GM23338 (cell line): ENCODE measurements around the gene UQCC5. TPM values are rescaled to one million over a fixed set of nuclear protein-coding genes. Genes with fewer than 3 reads are reported as not detected.

Experiments
- ATAC-seq: fragments of 200-7000 bp; cut with Tn5 transposase; 3 replicates; pipeline ENCODE4 v1.9.1; 2020
- DNase-seq: peaks from one replicate; pipeline ENCODE4 v3.0.0-alpha.2; 2015; ENCODE audit warnings: low spot score
- H2AFZ ChIP-seq: fragments of 200-600 bp; sonication (generic); 2 replicates; pipeline ENCODE4 v1.8.0; 2016; ENCODE audit warnings: antibody characterized with exemption, mild to moderate bottlenecking, moderate library complexity
- H3F3A ChIP-seq: fragments of 200-600 bp; sonication (generic); replicated peaks from 2 replicates; pipeline ENCODE4 v1.8.0; 2017; ENCODE audit warnings: antibody characterized with exemption, mixed run types, low read depth
- H3K27ac ChIP-seq: fragments of 200-600 bp; sonication (generic); 2 replicates; pipeline ENCODE4 v1.6.1; 2016; ENCODE audit warnings: low read depth
- H3K27me3 ChIP-seq: fragments of 200-600 bp; sonication (generic); 2 replicates; pipeline ENCODE4 v1.8.0; 2016; ENCODE audit warnings: mild to moderate bottlenecking, mixed run types, moderate library complexity; ENCODE audit not compliant: insufficient read depth
- H3K36me3 ChIP-seq: fragments of 200-600 bp; sonication (generic); 2 replicates; pipeline ENCODE4 v1.8.0; 2016; ENCODE audit warnings: mild to moderate bottlenecking; ENCODE audit not compliant: insufficient read depth
- H3K4me1 ChIP-seq: fragments of 200-600 bp; sonication (generic); 2 replicates; pipeline ENCODE4 v1.8.0; 2016; ENCODE audit warnings: mild to moderate bottlenecking, moderate library complexity; ENCODE audit not compliant: insufficient read depth
- H3K4me2 ChIP-seq: fragments of 200-600 bp; sonication (generic); 2 replicates; pipeline ENCODE4 v1.7.1; 2017; ENCODE audit warnings: mixed run types
- H3K4me3 ChIP-seq: fragments of 200-600 bp; sonication (generic); 2 replicates; pipeline ENCODE4 v1.6.1; 2016; ENCODE audit warnings: mixed run types
- H3K79me2 ChIP-seq: fragments of 200-600 bp; sonication (generic); replicated peaks from 2 replicates; pipeline ENCODE4 v1.8.0; 2017; ENCODE audit warnings: mild to moderate bottlenecking; ENCODE audit not compliant: insufficient read depth
- H3K9me2 ChIP-seq: fragments of 200-600 bp; sonication (generic); 2 replicates; pipeline ENCODE4 v1.8.0; 2017; ENCODE audit not compliant: insufficient read depth
- H4K20me1 ChIP-seq: fragments of 200-600 bp; sonication (generic); replicated peaks from 2 replicates; pipeline ENCODE4 v1.8.0; 2017; ENCODE audit warnings: mild to moderate bottlenecking; ENCODE audit not compliant: insufficient read depth
- H3K27ac Mint-ChIP-seq: 2 replicates; pipeline ENCODE4 v1.8.0; 2020; ENCODE audit warnings: inconsistent platforms, mild to moderate bottlenecking, moderate library complexity, mixed read lengths
- H3K27me3 Mint-ChIP-seq: 3 replicates; pipeline ENCODE4 v1.8.0; 2022; ENCODE audit warnings: low read depth, mild to moderate bottlenecking, moderate library complexity, mixed read lengths, inconsistent platforms; ENCODE audit not compliant: insufficient read depth, poor library complexity
- H3K36me3 Mint-ChIP-seq: 3 replicates; pipeline ENCODE4 v1.8.0; 2021; ENCODE audit warnings: low read depth, mild to moderate bottlenecking, inconsistent platforms, moderate library complexity, mixed read lengths
- H3K4me1 Mint-ChIP-seq: 3 replicates; pipeline ENCODE4 v1.8.0; 2020; ENCODE audit warnings: mild to moderate bottlenecking, inconsistent platforms, mixed read lengths
- H3K4me3 Mint-ChIP-seq: 3 replicates; pipeline ENCODE4 v1.8.0; 2021; ENCODE audit warnings: moderate library complexity, mild to moderate bottlenecking, inconsistent platforms, mixed read lengths
- H3K9me3 Mint-ChIP-seq: 3 replicates; pipeline ENCODE4 v1.8.0; 2020; ENCODE audit warnings: moderate library complexity, mild to moderate bottlenecking, inconsistent platforms, mixed read lengths
- CREB1 ChIP-seq: fragments of 250-450 bp; sonication (Bioruptor Pico); IDR thresholded peaks from 2 replicates; pipeline ENCODE4 v1.5.0; 2020; ENCODE audit warnings: low read depth, mild to moderate bottlenecking, moderate library complexity
- CTCF ChIP-seq, 2 experiments: fragments of 200-600 bp in 1 of 2; sonication (generic) in 1 of 2; conservative IDR thresholded peaks; 2 replicates each; pipeline versions ENCODE4 v1.5.1 to v1.6.1; 2016 to 2017; ENCODE audit warnings: antibody characterized with exemption in 2 of 2, low read depth in 2 of 2, mild to moderate bottlenecking in 2 of 2, moderate library complexity in 1 of 2
- EZH2phosphoT487 ChIP-seq: fragments of 200-600 bp; sonication (generic); IDR thresholded peaks from one replicate; pipeline ENCODE4 v1.8.1; 2018; ENCODE audit warnings: antibody characterized with exemption; ENCODE audit not compliant: unreplicated experiment
- JUNB ChIP-seq: IDR thresholded peaks from one replicate; pipeline ENCODE4 v1.6.1; 2016; ENCODE audit warnings: antibody characterized with exemption; ENCODE audit not compliant: unreplicated experiment
- POLR2AphosphoS5 ChIP-seq: IDR thresholded peaks from 2 replicates; pipeline ENCODE4 v1.6.1; 2016; ENCODE audit warnings: antibody characterized with exemption, low read depth
- REST ChIP-seq: IDR thresholded peaks from one replicate; pipeline ENCODE4 v1.6.1; 2018; ENCODE audit warnings: antibody characterized with exemption; ENCODE audit not compliant: unreplicated experiment
- ZNF114 ChIP-seq: fragments of 250-450 bp; sonication (Bioruptor Pico); IDR thresholded peaks from 2 replicates; pipeline ENCODE4 v1.5.0; 2020; ENCODE audit warnings: mild to moderate bottlenecking, moderate library complexity
- ZNF331 ChIP-seq: fragments of 250-450 bp; sonication (Bioruptor Pico); IDR thresholded peaks from 2 replicates; pipeline ENCODE4 v1.5.0; 2020; ENCODE audit warnings: low read depth, mild to moderate bottlenecking, moderate library complexity
- ZNF462 ChIP-seq: fragments of 250-450 bp; sonication (Bioruptor Pico); IDR thresholded peaks from 2 replicates; pipeline ENCODE4 v1.5.0; 2020; ENCODE audit warnings: mild to moderate bottlenecking, moderate library complexity
- polyA plus RNA-seq: library from polyadenylated mRNA; unstranded; fragments of >200 nt; fragmentation: Nextera tagmentation; extraction: Ambion mirVana; gene quantifications from 2 replicates; pipeline ENCODE4 v1.2.1, GENCODE V29; 2016
- total RNA-seq: library from RNA; depleted of rRNA; stranded (reverse); fragments of >200 nt; shearing (Covaris generic); gene quantifications from 2 replicates; pipeline ENCODE4 v1.2.3, GENCODE V29; 2014
- TF ChIP-seq, protein P1 (sequence below): IDR thresholded peaks from 2 replicates; pipeline ENCODE4 v1.6.1; 2016; ENCODE audit warnings: antibody characterized with exemption

UQCC5 gene
- total and polyA plus RNA-seq, 2 experiments from 2014 or later: 2.6 to 156 TPM

DNA sequence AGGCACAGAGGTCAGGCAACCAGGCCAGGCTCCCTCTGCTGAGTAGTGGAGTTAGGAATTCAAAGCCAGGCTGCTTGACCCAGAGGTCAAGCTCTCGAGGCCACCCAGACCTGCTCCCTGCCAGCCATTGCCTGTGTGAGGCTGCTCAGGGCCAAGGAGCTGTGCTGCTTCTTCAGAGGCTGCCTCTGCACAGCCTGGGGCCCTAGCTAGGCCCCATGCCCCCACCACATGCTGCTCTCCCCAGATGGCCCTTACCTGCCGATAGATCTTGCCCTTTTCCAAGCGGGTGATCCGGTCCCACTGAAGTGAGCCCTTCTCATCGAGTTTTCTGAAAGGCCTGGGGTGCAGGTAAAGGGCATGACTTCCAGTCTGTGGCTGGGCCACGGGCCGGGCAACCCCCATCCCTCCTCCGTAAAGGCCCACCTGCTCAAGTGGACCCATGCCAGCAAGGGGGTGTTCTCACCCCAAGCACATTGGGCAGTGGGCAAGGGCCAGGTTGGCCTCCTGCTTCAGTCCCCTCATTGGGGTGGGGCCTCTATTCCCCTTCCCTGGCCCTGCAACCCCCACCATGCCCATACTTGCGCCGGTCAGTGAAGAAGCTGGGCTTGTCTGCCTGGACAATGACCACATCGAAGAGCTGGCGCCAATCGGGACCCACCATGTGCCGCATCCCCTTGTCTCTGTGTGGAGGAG is 9.2 kb upstream of the UQCC5 start (continued):
- no peak for TF ChIP-seq CTCF (conservative IDR thresholded peaks at IDR 0.05; ENCODE audit: low read depth in 2 of 2)
- TF ChIP-seq CREB1 (CRISPR knock-in tag): no peak

- Mint-ChIP-seq H3K9me3 (no peaks in the 10 kb centered on the region), H3K4me3 (no peak overlapping the region), H3K27ac (no peak overlapping the region), H3K27me3 (peaks cover 8% of the 10 kb centered on the region), H3K4me1 (peaks cover 10% of the 10 kb centered on the region; the same call in 2 of the 3 replicates), H3K36me3 (peaks cover 53% of the 10 kb centered on the region)
- Histone ChIP-seq H3K27me3 (no peaks in the 10 kb centered on the region), H3K4me1 (peaks cover 13% of the 10 kb centered on the region), H3K9me2 (no peaks in the 10 kb centered on the region), H3K79me2 (peaks cover 31% of the 10 kb centered on the region), H3K27ac (no peak overlapping the region), H2AFZ (no peak overlapping the region), H3F3A (no peaks in the 10 kb centered on the region), H3K4me3 (no peak overlapping the region), H3K36me3 (peaks cover 10% of the 10 kb centered on the region; the same call in 1 of the 2 replicates), H4K20me1 (peaks cover 16% of the 10 kb centered on the region), H3K4me2 (no peak overlapping the region)
- ATAC-seq (no peak), DNase-seq (no peak)
- TF ChIP-seq ZNF462 (CRISPR knock-in tag) (no peak), EZH2phosphoT487 (no peak), POLR2AphosphoS5 (no peak), CREB1 (CRISPR knock-in tag) (no peak), REST (no peak), JUNB (no peak), ZNF331 (CRISPR knock-in tag) (no peak), ZNF114 (CRISPR knock-in tag) (no peak)
- TF ChIP-seq, protein P1, sequence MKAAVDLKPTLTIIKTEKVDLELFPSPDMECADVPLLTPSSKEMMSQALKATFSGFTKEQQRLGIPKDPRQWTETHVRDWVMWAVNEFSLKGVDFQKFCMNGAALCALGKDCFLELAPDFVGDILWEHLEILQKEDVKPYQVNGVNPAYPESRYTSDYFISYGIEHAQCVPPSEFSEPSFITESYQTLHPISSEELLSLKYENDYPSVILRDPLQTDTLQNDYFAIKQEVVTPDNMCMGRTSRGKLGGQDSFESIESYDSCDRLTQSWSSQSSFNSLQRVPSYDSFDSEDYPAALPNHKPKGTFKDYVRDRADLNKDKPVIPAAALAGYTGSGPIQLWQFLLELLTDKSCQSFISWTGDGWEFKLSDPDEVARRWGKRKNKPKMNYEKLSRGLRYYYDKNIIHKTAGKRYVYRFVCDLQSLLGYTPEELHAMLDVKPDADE: no peak
These were observed 8.4 kb upstream of the UQCC5 start for GRCh38 chr3:52527732-52528585.
